K562 (cell line): Measurements from ENCODE around the gene ARHGEF12. TPM values are rescaled to one million over a fixed set of nuclear protein-coding genes. Genes with fewer than 3 reads are reported as not detected.

ENCODE experiments used
- CEBPG ChIP-seq, 3 experiments: fragments of 200-800 bp in 1 of 3; sonication (Bioruptor generic) in 1 of 3; sonication (generic) in 1 of 3; formaldehyde crosslinking in 1 of 3; IDR thresholded peaks in 2 of 3; conservative IDR thresholded peaks in 1 of 3; 2 replicates each; pipeline versions ENCODE4 v1.6.1 to v1.8.0; 2016 to 2022; ENCODE audit warnings: missing compliant biosample characterization in 2 of 3, missing genetic modification characterization in 2 of 3, mild to moderate bottlenecking in 1 of 3, missing genetic modification reagents in 1 of 3
- CTCFL ChIP-seq: IDR thresholded peaks from 2 replicates; pipeline ENCODE4 v1.6.1; 2011; ENCODE audit warnings: borderline replicate concordance, low read depth, mild to moderate bottlenecking, moderate library complexity, low read length; ENCODE audit not compliant: insufficient read depth, poor library complexity, severe bottlenecking
- DPF2 ChIP-seq: fragments of 450-650 bp; IDR thresholded peaks from 2 replicates; pipeline ENCODE4 v1.6.1; 2016
- HDAC3 ChIP-seq: fragments of 450-650 bp; IDR thresholded peaks from 2 replicates; pipeline ENCODE4 v1.6.1; 2018; ENCODE audit warnings: borderline replicate concordance, mild to moderate bottlenecking, moderate library complexity; ENCODE audit not compliant: partially characterized antibody
- HES1 ChIP-seq: fragments of 450-650 bp; IDR thresholded peaks from 2 replicates; pipeline ENCODE4 v1.6.1; 2016; ENCODE audit warnings: low read depth, mild to moderate bottlenecking, moderate library complexity
- ID3 ChIP-seq, 2 experiments: fragments of 250-450 bp in 1 of 2; fragments of 450-650 bp in 1 of 2; sonication (Bioruptor Pico) in 1 of 2; IDR thresholded peaks; 2 replicates each; pipeline versions ENCODE4 v1.6.1 to v1.8.0; 2016 to 2021; ENCODE audit warnings: mild to moderate bottlenecking in 2 of 2, moderate library complexity in 2 of 2, missing compliant biosample characterization in 1 of 2, missing genetic modification characterization in 1 of 2
- KAT8 ChIP-seq: fragments of 450-650 bp; IDR thresholded peaks from 2 replicates; pipeline ENCODE4 v1.6.1; 2016; ENCODE audit warnings: low read depth, mild to moderate bottlenecking
- MIER1 ChIP-seq: fragments of 450-650 bp; IDR thresholded peaks from 2 replicates; pipeline ENCODE4 v1.6.1; 2016; ENCODE audit warnings: antibody characterized with exemption, mild to moderate bottlenecking, low read depth
- NONO ChIP-seq, 2 experiments: fragments of 200-400 bp in 1 of 2; fragments of 450-650 bp in 1 of 2; formaldehyde crosslinking in 1 of 2; IDR thresholded peaks; 2 replicates each; pipeline ENCODE4 v1.6.1; 2017; ENCODE audit warnings: low read depth in 2 of 2, mild to moderate bottlenecking in 2 of 2, moderate library complexity in 2 of 2, low read length in 1 of 2
- RBFOX2 ChIP-seq: fragments of 200-400 bp; formaldehyde crosslinking; IDR thresholded peaks from 2 replicates; pipeline ENCODE4 v1.6.1; 2017; ENCODE audit warnings: low read depth, mild to moderate bottlenecking, low read length, moderate library complexity
- RBM22 ChIP-seq: fragments of 200-400 bp; formaldehyde crosslinking; IDR thresholded peaks from 2 replicates; pipeline ENCODE4 v1.6.1; 2018; ENCODE audit warnings: low read length, low read depth; ENCODE audit not compliant: poor library complexity, severe bottlenecking
- RFX5 ChIP-seq: IDR thresholded peaks from 2 replicates; pipeline ENCODE4 v1.6.1; 2011; ENCODE audit warnings: low read depth, mild to moderate bottlenecking, improper control_type of control experiment, low read length
- SREBF2 ChIP-seq: sonication (generic); formaldehyde crosslinking; IDR thresholded peaks from 2 replicates; pipeline ENCODE4 v1.4.0; 2020; ENCODE audit warnings: mild to moderate bottlenecking, missing genetic modification reagents
- TAF7 ChIP-seq: fragments of 450-650 bp; IDR thresholded peaks from 2 replicates; pipeline ENCODE4 v1.6.1; 2016; ENCODE audit warnings: missing genetic modification characterization, missing compliant biosample characterization
- TAF9B ChIP-seq: fragments of 450-650 bp; IDR thresholded peaks from 2 replicates; pipeline ENCODE4 v1.6.1; 2018; ENCODE audit warnings: mild to moderate bottlenecking; ENCODE audit not compliant: partially characterized antibody
- TEAD1 ChIP-seq, 2 experiments: fragments of 450-650 bp in 1 of 2; sonication (generic) in 1 of 2; formaldehyde crosslinking; IDR thresholded peaks; 2 replicates each; pipeline versions ENCODE4 v1.4.0 to v1.8.0; 2020 to 2022; ENCODE audit warnings: mild to moderate bottlenecking in 2 of 2, missing genetic modification reagents in 1 of 2
- TEAD2 ChIP-seq: fragments of 450-650 bp; IDR thresholded peaks from 2 replicates; pipeline ENCODE4 v1.6.1; 2016; ENCODE audit warnings: missing genetic modification characterization, control low read depth, missing compliant biosample characterization
- VEZF1 ChIP-seq: fragments of 200-800 bp; sonication (Bioruptor generic); IDR thresholded peaks from 2 replicates; pipeline ENCODE4 v1.6.1; 2017; ENCODE audit warnings: missing genetic modification characterization, missing compliant biosample characterization
- ZNF23 ChIP-seq: fragments of 250-450 bp; sonication (Bioruptor Pico); IDR thresholded peaks from 2 replicates; pipeline ENCODE4 v1.4.0; 2020; ENCODE audit warnings: mild to moderate bottlenecking
- ZNF77 ChIP-seq: fragments of 250-450 bp; sonication (Bioruptor Pico); IDR thresholded peaks from 2 replicates; pipeline ENCODE4 v1.5.0; 2020
- polyA plus RNA-seq, 8 experiments: library from polyadenylated mRNA; depleted of rRNA in 4 of 8; stranded (reverse) in 5 of 8; unstranded in 3 of 8; fragments of >200 nt; fragmentation: Nextera tagmentation in 2 of 8; fragmentation: Illumina TruSeq in 1 of 8; extraction: Ambion mirVana in 2 of 8; extraction: Trizol in 1 of 8; gene quantifications; 2 replicates each; pipeline versions ENCODE4 v1.2.1 to v1.2.3, GENCODE V29; 2011 to 2014; ENCODE audit warnings: inconsistent platforms in 1 of 8, missing spikeins in 1 of 8
- total RNA-seq, 7 experiments: library from RNA; depleted of rRNA in 6 of 7; stranded (reverse); fragments of >200 nt in 6 of 7; fragmentation: Illumina TruSeq in 2 of 7; extraction: Trizol in 2 of 7; gene quantifications; 2 replicates each; pipeline versions ENCODE4 v1.2.1 to v1.2.3, GENCODE V29; 2011 to 2021; ENCODE audit warnings: low replicate concordance in 1 of 7
- TF ChIP-seq, protein P1 (sequence below): sonication (generic); formaldehyde crosslinking; IDR thresholded peaks from 2 replicates; pipeline ENCODE4 v1.8.0; 2022; ENCODE audit warnings: missing genetic modification reagents, mild to moderate bottlenecking, moderate library complexity, borderline replicate concordance

The ARHGEF12 gene
- total and polyA plus RNA-seq, 9 of the 15 experiments (the other 6 are each of a cell fraction or from before 2014, with no cell fraction given), result 3.5 to 51.7 (median 29.5) TPM

DNA sequence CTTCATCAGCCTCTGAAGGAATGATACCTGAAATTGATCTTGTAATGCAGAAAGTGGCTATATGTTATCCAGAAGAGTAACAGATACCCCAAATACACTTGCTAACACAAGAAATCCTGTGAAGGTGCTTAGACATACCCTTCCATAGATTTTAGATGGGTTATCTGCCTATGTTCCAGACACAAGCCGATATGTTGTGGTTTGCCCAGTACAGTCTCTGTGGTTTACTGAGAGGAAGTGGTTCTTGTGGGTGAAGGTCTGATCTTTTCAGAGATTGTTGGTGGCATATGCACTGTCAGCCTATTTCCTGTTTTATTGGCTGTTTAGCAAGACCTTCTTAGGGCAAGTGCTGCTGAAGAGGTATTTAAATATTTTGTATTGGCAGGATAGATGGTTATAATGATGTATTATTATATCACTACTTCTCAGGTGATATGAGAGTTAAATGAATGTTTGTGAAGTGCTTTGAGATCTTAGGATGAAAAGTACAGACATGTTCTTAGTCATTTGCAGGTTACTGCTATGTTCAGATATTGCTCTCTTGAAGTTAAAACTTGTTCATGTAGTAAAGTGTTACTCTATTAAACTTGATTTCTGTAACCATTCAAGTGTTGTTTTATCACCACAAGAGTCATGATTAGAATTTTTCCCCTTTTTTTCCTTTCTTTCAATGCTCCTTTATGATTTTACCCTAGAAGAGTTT, 8.2 kb downstream of the ARHGEF12 start (continued):
- TF ChIP-seq CTCFL, result no peak
- TF ChIP-seq NONO (IDR thresholded peaks at IDR 0.05; ENCODE audit: low read depth in 2 of 2, low read length in 1 of 2), result no peak
- TF ChIP-seq RBFOX2, result no peak
- TF ChIP-seq, protein P1, sequence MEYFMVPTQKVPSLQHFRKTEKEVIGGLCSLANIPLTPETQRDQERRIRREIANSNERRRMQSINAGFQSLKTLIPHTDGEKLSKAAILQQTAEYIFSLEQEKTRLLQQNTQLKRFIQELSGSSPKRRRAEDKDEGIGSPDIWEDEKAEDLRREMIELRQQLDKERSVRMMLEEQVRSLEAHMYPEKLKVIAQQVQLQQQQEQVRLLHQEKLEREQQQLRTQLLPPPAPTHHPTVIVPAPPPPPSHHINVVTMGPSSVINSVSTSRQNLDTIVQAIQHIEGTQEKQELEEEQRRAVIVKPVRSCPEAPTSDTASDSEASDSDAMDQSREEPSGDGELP (CRISPR knock-in tag), result no peak
- peak; percentile 68 for TF ChIP-seq HDAC3
- TF ChIP-seq TAF9B, result no peak
- TF ChIP-seq HES1, result peak; percentile 94
- no peak for TF ChIP-seq MIER1
- peak; percentile 43; the same call in 1 of the 2 replicates for TF ChIP-seq VEZF1 (CRISPR knock-in tag)
- peak; percentile 82 for TF ChIP-seq DPF2
- TF ChIP-seq RBM22, result no peak
- TF ChIP-seq SREBF2, result no peak
- TF ChIP-seq CEBPG (CRISPR knock-in tag; IDR thresholded peaks at IDR 0.05), result no peak
- TF ChIP-seq CEBPG (tag; conservative IDR thresholded peaks at IDR 0.05 in 1 of 2, IDR thresholded peaks at IDR 0.05 in 1 of 2), result no peak; a peak in 1 of 4 replicates
- TF ChIP-seq RFX5, result no peak
- TF ChIP-seq TEAD1 (CRISPR knock-in tag; IDR thresholded peaks at IDR 0.05), result peak in 1 of 2 experiments; percentile 75; a peak in 2 of 4 replicates
- TF ChIP-seq TEAD2 (tag), result no peak
- no peak for TF ChIP-seq ZNF77 (CRISPR knock-in tag)
- no peak for TF ChIP-seq TAF7 (tag)
- TF ChIP-seq KAT8, result no peak
- no peak for TF ChIP-seq ZNF23 (CRISPR knock-in tag)
- TF ChIP-seq ID3 (CRISPR knock-in tag; IDR thresholded peaks at IDR 0.05), result no peak
- no peak for TF ChIP-seq ID3 (tag; IDR thresholded peaks at IDR 0.05)
